ENCODE measurements around the gene RASSF4.

The RASSF4 gene

DNA sequence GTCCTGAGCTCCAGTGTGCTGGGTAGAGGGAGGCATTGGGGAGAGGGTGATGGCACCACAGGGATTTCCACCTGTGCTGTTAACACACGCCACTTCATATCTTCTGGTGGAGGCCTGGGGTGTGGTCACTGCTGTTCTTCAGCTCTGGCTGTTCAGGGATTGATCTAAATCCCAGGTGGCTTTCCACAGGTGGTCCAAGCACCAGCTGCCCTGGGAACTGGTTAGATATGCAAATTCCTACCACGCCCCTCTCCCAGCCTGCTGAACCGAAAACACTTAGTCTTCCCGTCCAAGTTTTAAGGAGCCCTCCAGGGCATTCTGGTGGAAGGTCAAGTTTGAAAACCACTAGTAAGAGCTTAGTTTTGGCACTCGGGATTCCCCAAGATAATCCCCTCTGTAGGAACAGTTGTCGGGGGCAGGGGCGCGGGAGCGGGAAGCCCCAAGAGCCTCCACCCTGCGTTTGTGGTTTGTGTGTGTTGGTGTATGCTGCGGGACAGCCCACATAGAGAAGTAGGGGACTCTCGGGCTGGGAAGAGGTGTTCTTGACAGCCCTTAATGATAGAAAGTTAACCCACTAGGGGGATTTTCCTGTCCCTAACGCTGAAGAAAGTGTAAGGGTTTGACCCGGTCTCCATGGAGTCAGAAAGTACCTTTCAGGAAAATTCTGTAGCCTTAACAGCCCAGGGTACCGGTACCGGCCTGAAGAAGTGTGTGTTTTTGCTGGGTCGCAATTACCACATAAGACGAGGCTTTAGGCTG is 13.9 kb downstream of the RASSF4 start:
- TF ChIP-seq, protein P1, sequence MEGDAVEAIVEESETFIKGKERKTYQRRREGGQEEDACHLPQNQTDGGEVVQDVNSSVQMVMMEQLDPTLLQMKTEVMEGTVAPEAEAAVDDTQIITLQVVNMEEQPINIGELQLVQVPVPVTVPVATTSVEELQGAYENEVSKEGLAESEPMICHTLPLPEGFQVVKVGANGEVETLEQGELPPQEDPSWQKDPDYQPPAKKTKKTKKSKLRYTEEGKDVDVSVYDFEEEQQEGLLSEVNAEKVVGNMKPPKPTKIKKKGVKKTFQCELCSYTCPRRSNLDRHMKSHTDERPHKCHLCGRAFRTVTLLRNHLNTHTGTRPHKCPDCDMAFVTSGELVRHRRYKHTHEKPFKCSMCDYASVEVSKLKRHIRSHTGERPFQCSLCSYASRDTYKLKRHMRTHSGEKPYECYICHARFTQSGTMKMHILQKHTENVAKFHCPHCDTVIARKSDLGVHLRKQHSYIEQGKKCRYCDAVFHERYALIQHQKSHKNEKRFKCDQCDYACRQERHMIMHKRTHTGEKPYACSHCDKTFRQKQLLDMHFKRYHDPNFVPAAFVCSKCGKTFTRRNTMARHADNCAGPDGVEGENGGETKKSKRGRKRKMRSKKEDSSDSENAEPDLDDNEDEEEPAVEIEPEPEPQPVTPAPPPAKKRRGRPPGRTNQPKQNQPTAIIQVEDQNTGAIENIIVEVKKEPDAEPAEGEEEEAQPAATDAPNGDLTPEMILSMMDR (IDR thresholded peaks at IDR 0.05; ENCODE audit: insufficient read depth, low read depth, low read length, missing control alignments) = no peak
- DNase-seq (ENCODE audit: low read depth) = no peak
- H3K4me3 ChIP-seq (ENCODE audit: low read length) = no peak overlapping the region

DNA sequence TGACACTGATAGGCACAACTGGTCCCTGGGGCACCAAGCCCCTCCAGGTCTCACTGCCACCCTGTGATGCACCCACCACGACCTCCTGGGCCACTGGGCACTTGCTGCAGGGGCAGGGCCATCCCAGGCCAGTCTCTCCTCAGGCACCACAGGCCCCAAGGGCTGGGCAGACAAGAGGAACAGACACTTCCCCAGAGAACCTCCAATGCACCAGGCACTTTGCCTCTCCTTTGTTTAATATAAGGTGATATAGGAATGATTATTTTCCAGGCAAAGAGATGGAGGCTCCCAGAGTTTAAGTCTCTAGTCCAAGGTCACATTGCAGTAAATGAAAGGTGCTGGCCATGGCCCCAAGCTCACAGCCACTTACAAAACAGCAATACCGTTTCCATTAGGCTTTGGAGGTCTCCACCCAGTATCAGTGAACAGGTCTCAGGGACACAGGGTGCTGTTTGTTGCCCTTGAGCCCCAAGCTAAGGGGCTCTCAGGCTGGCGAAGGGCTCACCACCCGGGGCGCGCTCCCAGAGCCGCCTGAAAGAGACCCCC is 14.6 kb downstream of the RASSF4 start:
- H3K4me3 ChIP-seq (ENCODE audit: low read length) = peak overlapping the region; percentile 48
- TF ChIP-seq, protein P1 (IDR thresholded peaks at IDR 0.05; ENCODE audit: insufficient read depth, low read depth, low read length, missing control alignments) = no peak
- DNase-seq (ENCODE audit: low read depth) = no peak

- TF ChIP-seq, protein P1 (IDR thresholded peaks at IDR 0.05; ENCODE audit: insufficient read depth, low read depth, low read length, missing control alignments) = peak; percentile 50
- DNase-seq (ENCODE audit: low read depth) = peak; percentile 35
- H3K4me3 ChIP-seq (ENCODE audit: low read length) = peak overlapping the region; percentile 48
Measured at GRCh38 chr10:44974628-44975430, 15.2 kb downstream of the RASSF4 start.

DNA sequence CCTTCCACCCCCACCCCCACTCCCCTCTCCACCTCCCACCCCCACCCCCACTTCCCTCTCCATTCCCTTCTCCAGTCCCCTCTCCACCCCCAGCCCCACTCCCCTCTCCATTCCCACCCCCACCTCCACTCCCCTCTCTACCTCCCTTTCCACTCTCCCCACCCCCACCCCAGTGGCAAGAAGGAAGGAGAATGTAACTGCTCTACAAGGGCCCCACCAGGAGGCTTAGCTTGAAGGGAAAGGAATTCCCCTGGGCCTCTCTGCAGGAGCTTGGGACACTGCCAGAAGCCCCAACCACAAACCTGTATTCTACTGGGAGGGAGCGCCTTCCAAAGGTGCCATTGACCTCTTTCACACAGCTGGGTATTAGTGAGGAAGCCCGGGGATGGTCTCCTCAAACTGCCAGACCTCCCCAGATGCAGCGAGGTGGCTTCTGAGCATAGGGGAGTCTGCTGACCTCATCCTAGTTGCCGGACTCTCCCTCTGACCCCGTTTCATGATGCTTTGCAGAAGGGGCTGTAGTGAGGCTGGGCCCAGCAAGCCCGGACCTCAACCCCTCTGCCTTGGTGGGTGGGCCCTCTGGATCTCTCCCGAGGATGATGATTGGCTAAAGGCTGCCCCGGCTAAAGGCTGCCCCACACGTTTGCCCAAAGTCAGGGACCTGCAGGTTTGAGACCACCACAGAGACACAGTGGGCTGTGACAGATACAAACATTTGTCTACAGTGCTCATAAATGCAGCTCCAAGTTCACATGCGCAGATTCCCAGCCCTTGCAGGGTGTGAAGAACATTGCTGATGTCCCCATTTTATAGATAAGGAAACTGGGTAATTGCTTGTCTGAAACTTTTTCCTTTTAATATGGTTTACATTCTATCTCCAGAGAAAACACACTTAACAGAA is 16.1 kb downstream of the RASSF4 start:
- TF ChIP-seq, protein P1 (IDR thresholded peaks at IDR 0.05; ENCODE audit: insufficient read depth, low read depth, low read length, missing control alignments) = no peak
- H3K4me3 ChIP-seq (ENCODE audit: low read length) = no peak overlapping the region
- peak; percentile 54 for DNase-seq (ENCODE audit: low read depth)

DNA sequence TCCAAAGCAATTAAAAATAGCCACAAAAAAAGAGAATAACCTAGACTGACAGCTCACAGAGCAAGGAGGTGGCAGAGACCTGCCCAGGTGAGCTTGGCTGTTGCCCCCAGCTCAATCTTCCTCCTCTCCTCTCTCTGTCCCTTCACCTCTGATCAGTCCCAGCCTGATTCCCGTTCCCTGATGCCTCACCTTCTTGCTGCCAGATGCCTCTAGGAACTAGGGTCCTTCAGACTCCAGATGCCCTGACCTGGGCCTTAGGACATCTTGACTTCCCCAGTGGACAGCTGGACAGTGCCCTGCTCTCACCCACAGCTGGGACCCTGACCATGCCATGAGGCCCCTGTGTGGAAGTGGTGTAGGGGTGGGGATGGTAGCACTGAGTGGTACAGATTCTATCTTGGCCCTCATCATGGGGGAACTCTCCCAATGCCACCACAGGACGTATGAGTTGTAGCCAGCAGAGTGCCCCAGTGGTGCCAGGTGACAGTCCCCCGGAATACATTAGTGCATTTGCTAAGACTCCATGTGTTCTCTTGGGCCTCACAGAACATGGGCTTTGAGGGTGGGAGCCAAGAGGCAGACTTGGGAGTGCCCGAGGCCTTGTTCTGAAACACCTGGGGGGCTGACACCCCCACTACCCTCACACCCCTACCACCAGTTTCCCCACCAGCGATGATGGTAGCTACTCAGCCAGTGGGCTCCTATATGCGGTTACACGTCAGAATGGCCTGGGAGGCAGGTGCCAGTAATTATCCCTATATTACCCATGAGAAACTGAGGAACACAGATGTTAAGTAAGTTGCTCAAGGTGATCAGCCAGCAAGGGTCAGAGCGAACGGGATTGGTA is 17.0 kb downstream of the RASSF4 start:
- H3K4me3 ChIP-seq (ENCODE audit: low read length) = no peak overlapping the region
- TF ChIP-seq, protein P1 (IDR thresholded peaks at IDR 0.05; ENCODE audit: insufficient read depth, low read depth, low read length, missing control alignments) = no peak
- DNase-seq (ENCODE audit: low read depth) = no peak
